ENCODE measurements around the gene TRIAP1. TPM values are rescaled to one million over a fixed set of nuclear protein-coding genes. Genes with fewer than 3 reads are reported as not detected.
"Not testable (repeated sequence)": the region's sequence is repeated elsewhere in the genome, so short reads cannot be mapped to it uniquely, and the experiment has no call there.

Gene TRIAP1
- total RNA-seq, 4 donors from 2014 or later: 7.1 to 39.3 (median 23.3) TPM

DNA sequence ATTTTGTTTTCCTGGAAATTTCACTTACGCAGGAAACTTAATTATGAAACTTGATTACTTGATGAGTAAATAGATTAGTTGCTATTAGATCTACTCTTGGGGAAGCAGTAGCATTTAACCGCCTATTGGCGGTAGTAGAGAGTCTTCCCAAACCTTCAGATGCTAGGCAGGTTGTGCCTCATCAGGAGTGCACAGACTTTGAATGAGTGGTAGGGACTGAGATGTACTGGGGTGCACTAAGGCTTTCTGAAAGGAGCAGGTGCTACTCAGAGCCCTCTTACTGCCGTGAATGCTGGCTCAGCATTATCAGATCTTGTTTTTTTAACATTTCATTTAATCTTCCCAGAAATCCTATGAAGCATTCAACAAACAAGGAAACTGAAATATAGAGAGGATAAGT is 7.8 kb upstream of the TRIAP1 start:
- 51 to 65% methylated on average over 4 of the region's 4 CpGs for WGBS, 2 donors
- Histone ChIP-seq H3K36me3 (peaks cover 7 to 96% (median 12%) of the 10 kb centered on the region in 3 donors), H3K9me3 (no peaks in the 10 kb centered on the region), H3K4me1 (peaks cover 0 to 3% (median 0%) of the 10 kb centered on the region in 3 donors), H3K27me3 (no peaks in the 10 kb centered on the region), H3K4me3 (no peak overlapping the region), H3K27ac (no peak overlapping the region)
- DNase-seq: no peak
- intact Hi-C loops (cut with DNase I): no loop called here
- TF ChIP-seq, protein P1, sequence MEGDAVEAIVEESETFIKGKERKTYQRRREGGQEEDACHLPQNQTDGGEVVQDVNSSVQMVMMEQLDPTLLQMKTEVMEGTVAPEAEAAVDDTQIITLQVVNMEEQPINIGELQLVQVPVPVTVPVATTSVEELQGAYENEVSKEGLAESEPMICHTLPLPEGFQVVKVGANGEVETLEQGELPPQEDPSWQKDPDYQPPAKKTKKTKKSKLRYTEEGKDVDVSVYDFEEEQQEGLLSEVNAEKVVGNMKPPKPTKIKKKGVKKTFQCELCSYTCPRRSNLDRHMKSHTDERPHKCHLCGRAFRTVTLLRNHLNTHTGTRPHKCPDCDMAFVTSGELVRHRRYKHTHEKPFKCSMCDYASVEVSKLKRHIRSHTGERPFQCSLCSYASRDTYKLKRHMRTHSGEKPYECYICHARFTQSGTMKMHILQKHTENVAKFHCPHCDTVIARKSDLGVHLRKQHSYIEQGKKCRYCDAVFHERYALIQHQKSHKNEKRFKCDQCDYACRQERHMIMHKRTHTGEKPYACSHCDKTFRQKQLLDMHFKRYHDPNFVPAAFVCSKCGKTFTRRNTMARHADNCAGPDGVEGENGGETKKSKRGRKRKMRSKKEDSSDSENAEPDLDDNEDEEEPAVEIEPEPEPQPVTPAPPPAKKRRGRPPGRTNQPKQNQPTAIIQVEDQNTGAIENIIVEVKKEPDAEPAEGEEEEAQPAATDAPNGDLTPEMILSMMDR (IDR thresholded peaks at IDR 0.05): peak in 4 of 6 experiments; percentile 48 to 72 (median 52)
- no peak for TF ChIP-seq POLR2A (IDR thresholded peaks at IDR 0.05)

- TF ChIP-seq, protein P1 (IDR thresholded peaks at IDR 0.05): no peak
- TF ChIP-seq POLR2A (IDR thresholded peaks at IDR 0.05): no peak
- DNase-seq: no peak
- 89% methylated on average over 3 of the region's 3 CpGs for WGBS, 2 donors
- Histone ChIP-seq H3K9me3 (no peaks in the 10 kb centered on the region), H3K27ac (no peak overlapping the region), H3K36me3 (peaks cover 0 to 94% (median 12%) of the 10 kb centered on the region in 3 donors), H3K27me3 (no peaks in the 10 kb centered on the region), H3K4me1 (peaks cover 0 to 8% (median 0%) of the 10 kb centered on the region in 3 donors), H3K4me3 (no peak overlapping the region)
- intact Hi-C loops (cut with DNase I): no loop called here
Measured at GRCh38 chr12:120453060-120453750, 7.0 kb upstream of the TRIAP1 start.

- H3K27ac ChIP-seq; H3K4me3 ChIP-seq; DNase-seq; H3K27me3 ChIP-seq; intact Hi-C loops (cut with DNase I); H3K9me3 ChIP-seq: not testable (repeated sequence)
- WGBS, 2 donors: 83 to 84% methylated on average over 4 to 5 of the region's 5 CpGs
- Histone ChIP-seq H3K4me1 (peaks cover under 1 to 15% (median 6%) of the 10 kb centered on the region in 3 donors), H3K36me3 (peaks cover 0 to 92% (median 12%) of the 10 kb centered on the region in 3 donors)
Measured at GRCh38 chr12:120452524-120452923, 6.3 kb upstream of the TRIAP1 start.

DNA sequence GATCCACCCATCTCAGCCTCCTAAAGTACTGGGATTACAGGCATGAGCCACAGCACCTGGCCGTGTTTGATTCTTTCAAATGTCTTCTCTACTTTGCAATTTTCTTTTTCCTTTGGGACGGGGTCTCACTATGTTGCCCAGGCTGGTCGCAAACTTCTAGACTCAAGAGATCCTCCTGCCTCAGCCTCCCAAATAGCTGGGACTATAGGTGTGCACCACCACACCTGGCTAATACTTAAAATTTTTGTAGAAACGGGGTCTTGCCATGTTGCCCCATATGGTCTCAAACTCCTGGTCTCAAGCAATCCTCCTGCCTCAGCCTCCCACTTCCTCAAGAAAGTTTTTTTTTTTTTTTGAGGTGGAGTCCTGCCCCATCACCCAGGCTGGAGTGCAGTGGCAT is 1.8 kb upstream of the TRIAP1 start:
- Histone ChIP-seq H3K4me3 (no peak overlapping the region), H3K9me3 (no peaks in the 10 kb centered on the region), H3K4me1 (peaks cover 8 to 40% (median 19%) of the 10 kb centered on the region in 3 donors), H3K27me3 (no peaks in the 10 kb centered on the region), H3K36me3 (peaks cover 0 to 67% (median 7%) of the 10 kb centered on the region in 3 donors), H3K27ac (no peak overlapping the region)
- TF ChIP-seq, protein P1 (IDR thresholded peaks at IDR 0.05): no peak
- TF ChIP-seq POLR2A (IDR thresholded peaks at IDR 0.05): no peak
- intact Hi-C loops (cut with DNase I): no loop called here
- 93 to 96% methylated on average over 4 of the region's 4 CpGs for WGBS, 2 donors
- no peak for DNase-seq

- peak overlapping the region; percentile 66 to 100 (median 96) for H3K4me3 ChIP-seq
- H3K27me3 ChIP-seq; H3K9me3 ChIP-seq; intact Hi-C loops (cut with DNase I); DNase-seq: not testable (repeated sequence)
- H3K4me1 ChIP-seq: peaks cover 8 to 40% (median 19%) of the 10 kb centered on the region in 3 donors
- H3K27ac ChIP-seq: peak overlapping the region; percentile 86 to 96 (median 94)
- 9% methylated on average over 12 to 13 of the region's 17 CpGs for WGBS, 2 donors
- peaks cover 0 to 67% (median 7%) of the 10 kb centered on the region in 3 donors for H3K36me3 ChIP-seq
Measured at GRCh38 chr12:120446844-120447178, 627 bp upstream of the TRIAP1 start.

GRCh38 chr12:120444676-120445075 is 1.5 kb downstream of the TRIAP1 start:
- TF ChIP-seq POLR2A (IDR thresholded peaks at IDR 0.05): no peak
- TF ChIP-seq, protein P1 (IDR thresholded peaks at IDR 0.05): no peak
- intact Hi-C loops (cut with DNase I): no loop called here
- no peaks in the 10 kb centered on the region for H3K27me3 ChIP-seq
- DNase-seq: no peak
- peaks cover 11 to 45% (median 25%) of the 10 kb centered on the region in 3 donors for H3K4me1 ChIP-seq
- no peaks in the 10 kb centered on the region for H3K9me3 ChIP-seq
- no peak overlapping the region for H3K27ac ChIP-seq
- no peak overlapping the region for H3K4me3 ChIP-seq
- H3K36me3 ChIP-seq: peaks cover 7 to 68% (median 8%) of the 10 kb centered on the region in 3 donors
- WGBS, 2 donors: 91 to 92% methylated on average over 2 of the region's 2 CpGs

Data from esophagus squamous epithelium (tissue), 5 donors.